SIG-M5 treated with dmso at 0.1 percent for 504 hours (cell line): Measurements from ENCODE around the gene CLEC20A.

ENCODE experiments used
- DNase-seq: peaks from one replicate; lab custom pipeline; 2025; ENCODE audit not compliant: unreplicated experiment; lab: John Stamatoyannopoulos, UW

The CLEC20A gene

GRCh38 chr1:178496410-178497135, at the start of gene CLEC20A:
TSS of gene CLEC20A (minus strand) at chr1:178496964. CDS start at chr1:178496939, 25 bp downstream.
- no peak for DNase-seq

- DNase-seq = no peak
Measured at GRCh38 chr1:178544531-178544930, 47.8 kb upstream of the CLEC20A start.

- peak; percentile 64 for DNase-seq
Measured at GRCh38 chr1:178543290-178543607, 46.5 kb upstream of the CLEC20A start.

GRCh38 chr1:178542554-178543289, 46.0 kb upstream of the CLEC20A start:
- peak; percentile 66 for DNase-seq

GRCh38 chr1:178541829-178542553, 45.2 kb upstream of the CLEC20A start:
- peak; percentile 55 for DNase-seq

GRCh38 chr1:178541379-178541778, 44.6 kb upstream of the CLEC20A start:
- no peak for DNase-seq

- no peak for DNase-seq
Measured at GRCh38 chr1:178540646-178541045, 43.9 kb upstream of the CLEC20A start.

- DNase-seq = no peak
Measured at GRCh38 chr1:178540204-178540603, 43.4 kb upstream of the CLEC20A start.

GRCh38 chr1:178539291-178539690, 42.5 kb upstream of the CLEC20A start:
- no peak for DNase-seq

- no peak for DNase-seq
Measured at GRCh38 chr1:178538192-178538916, 41.6 kb upstream of the CLEC20A start.

GRCh38 chr1:178537382-178538090, 40.8 kb upstream of the CLEC20A start:
- DNase-seq = no peak

- no peak for DNase-seq
Measured at GRCh38 chr1:178536844-178537371, 40.1 kb upstream of the CLEC20A start.

- no peak for DNase-seq
Measured at GRCh38 chr1:178536329-178536728, 39.6 kb upstream of the CLEC20A start.

- no peak for DNase-seq
Measured at GRCh38 chr1:178534137-178534868, 37.5 kb upstream of the CLEC20A start.

GRCh38 chr1:178533121-178533946, 36.6 kb upstream of the CLEC20A start:
- DNase-seq = no peak

- DNase-seq = peak; percentile 74
Measured at GRCh38 chr1:178532392-178532791, 35.6 kb upstream of the CLEC20A start.

- DNase-seq = no peak
Measured at GRCh38 chr1:178531887-178532286, 35.1 kb upstream of the CLEC20A start.

- DNase-seq = no peak
Measured at GRCh38 chr1:178530502-178530901, 33.7 kb upstream of the CLEC20A start.

- no peak for DNase-seq
Measured at GRCh38 chr1:178530037-178530402, 33.3 kb upstream of the CLEC20A start.
